ENCODE results near the gene ROBO2.

The ROBO2 gene

GRCh38 chr3:77623500-77623899 lies 583.6 kb downstream of the ROBO2 start:
- intact Hi-C loops (cut with DNase I): no loop called here
- no peak for DNase-seq

- intact Hi-C loops (cut with DNase I): no loop called here
- no peak for DNase-seq
Observed at GRCh38 chr3:77626157-77626556, 586.3 kb downstream of the ROBO2 start.

DNA sequence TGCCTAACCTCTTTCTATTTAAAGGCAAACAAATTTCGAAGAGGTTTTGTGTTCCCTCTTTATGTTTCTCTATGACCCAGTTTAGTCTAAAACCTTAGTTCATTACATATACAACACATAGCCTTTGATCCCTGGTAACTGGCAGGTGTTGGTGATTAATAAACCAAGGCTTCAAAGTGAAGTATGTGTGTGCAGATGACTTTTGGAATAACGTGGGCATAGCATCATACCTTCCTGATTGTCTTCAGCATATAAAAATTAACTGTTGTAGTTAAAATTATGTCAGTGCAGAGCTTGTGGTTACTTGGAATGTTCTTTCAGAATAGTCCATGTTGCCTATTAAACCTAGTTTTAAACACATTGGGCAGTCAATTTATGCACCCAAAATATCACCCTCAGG lies 608.3 kb downstream of the ROBO2 start:
- DNase-seq: no peak
- intact Hi-C loops (cut with DNase I): no loop called here

- no peak for DNase-seq
- intact Hi-C loops (cut with DNase I): no loop called here
Observed at GRCh38 chr3:77648664-77649063, 608.8 kb downstream of the ROBO2 start.

- intact Hi-C loops (cut with DNase I): no loop called here
Observed at GRCh38 chr3:77652624-77653023, 612.7 kb downstream of the ROBO2 start.

DNA sequence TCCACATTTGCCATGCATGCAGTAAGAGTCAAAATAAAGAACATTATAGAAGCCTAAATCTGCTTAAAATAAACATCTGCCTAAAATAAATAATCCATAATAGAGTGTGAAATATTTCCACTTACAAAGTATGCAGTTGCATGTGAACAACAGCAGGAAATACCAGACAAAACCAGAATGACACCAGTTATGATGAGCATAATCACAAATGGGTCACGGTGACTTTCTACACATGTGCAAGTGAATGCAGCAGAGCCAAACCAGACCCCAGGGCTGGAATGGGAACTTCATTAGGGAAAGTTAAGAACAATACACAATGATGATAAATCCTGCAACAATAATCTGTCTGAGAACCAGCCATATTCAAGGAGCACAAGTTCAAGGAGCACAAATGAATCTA lies 615.5 kb downstream of the ROBO2 start:
- DNase-seq: no peak
- intact Hi-C loops (cut with DNase I): no loop called here

More at GRCh38 chr3:77652624-77653023, 612.7 kb downstream of the ROBO2 start:
- DNase-seq: no peak

- intact Hi-C loops (cut with DNase I): no loop called here
- no peak for DNase-seq
Observed at GRCh38 chr3:77660718-77661117, 620.8 kb downstream of the ROBO2 start.

DNA sequence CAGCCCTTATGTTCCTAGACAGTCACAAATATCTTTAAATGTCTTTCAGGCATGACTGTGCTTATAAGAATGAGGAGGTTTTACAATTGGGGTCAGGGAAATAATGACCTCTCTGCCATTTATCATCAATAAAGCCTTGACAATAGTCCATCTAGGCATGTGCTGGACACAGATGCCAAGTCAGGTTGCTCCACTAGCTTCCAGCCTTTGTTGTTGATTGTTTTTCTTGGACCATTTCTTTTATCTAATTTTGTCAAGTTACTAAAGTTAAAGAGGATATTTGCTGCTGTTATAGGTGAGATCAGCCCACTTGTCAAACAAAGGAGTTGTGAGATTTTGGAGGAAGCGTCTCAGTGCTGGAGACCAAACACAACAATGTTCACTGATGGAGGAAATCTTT lies 628.0 kb downstream of the ROBO2 start:
- no peak for DNase-seq
- intact Hi-C loops (cut with DNase I): no loop called here

- intact Hi-C loops (cut with DNase I): no loop called here
- DNase-seq: no peak
Observed at GRCh38 chr3:77668376-77668775, 628.5 kb downstream of the ROBO2 start.

- intact Hi-C loops (cut with DNase I): no loop called here
Observed at GRCh38 chr3:77672016-77672415, 632.1 kb downstream of the ROBO2 start.

DNA sequence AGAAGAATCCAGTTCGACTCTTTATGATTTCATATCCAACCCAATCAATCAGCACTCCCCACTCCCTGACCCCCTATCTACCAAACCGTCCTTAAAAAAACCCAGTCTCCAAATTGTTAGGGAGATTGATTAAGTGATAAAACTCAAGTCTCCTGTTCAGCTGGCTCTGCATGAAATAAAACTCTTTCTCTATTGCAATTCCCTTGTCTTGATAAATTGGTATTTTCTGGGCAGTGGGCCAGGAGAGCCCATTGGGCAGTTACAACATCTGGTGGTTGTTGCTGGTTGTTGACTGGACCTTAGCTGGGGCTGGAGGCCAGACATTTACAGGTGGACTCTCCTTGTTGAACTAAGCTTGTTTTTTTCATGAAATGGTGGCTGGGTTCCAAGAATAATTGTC lies 642.3 kb downstream of the ROBO2 start:
- DNase-seq: no peak
- intact Hi-C loops (cut with DNase I): no loop called here

More at GRCh38 chr3:77672016-77672415, 632.1 kb downstream of the ROBO2 start:
- DNase-seq: no peak

GRCh38 chr3:77684115-77684514 lies 644.2 kb downstream of the ROBO2 start:
- DNase-seq: no peak

GRCh38 chr3:77685713-77686112 lies 645.8 kb downstream of the ROBO2 start:
- intact Hi-C loops (cut with DNase I): no loop called here
- no peak for DNase-seq

More at GRCh38 chr3:77684115-77684514, 644.2 kb downstream of the ROBO2 start:
- intact Hi-C loops (cut with DNase I): no loop called here

DNA sequence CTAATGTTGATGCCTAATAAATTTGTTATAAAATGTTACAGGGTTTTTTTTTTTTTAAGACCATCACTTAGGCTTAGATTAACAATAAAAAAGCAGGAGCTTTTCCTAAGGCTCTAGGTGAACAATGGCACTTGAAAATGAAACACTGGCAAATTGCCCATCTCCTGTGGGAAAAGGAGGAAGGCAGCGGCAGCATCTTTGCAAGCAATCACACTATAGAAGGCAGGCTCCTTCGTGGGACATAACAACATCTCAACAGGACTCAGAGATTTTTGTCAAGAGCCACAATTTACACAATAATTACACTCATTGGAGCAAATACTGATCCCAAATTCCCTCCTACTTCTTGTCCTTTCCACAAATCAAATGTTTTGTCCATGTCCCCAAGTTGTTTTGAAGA lies 646.7 kb downstream of the ROBO2 start:
- no peak for DNase-seq
- intact Hi-C loops (cut with DNase I): no loop called here

- intact Hi-C loops (cut with DNase I): no loop called here
Observed at GRCh38 chr3:77687545-77687944, 647.6 kb downstream of the ROBO2 start.

DNA sequence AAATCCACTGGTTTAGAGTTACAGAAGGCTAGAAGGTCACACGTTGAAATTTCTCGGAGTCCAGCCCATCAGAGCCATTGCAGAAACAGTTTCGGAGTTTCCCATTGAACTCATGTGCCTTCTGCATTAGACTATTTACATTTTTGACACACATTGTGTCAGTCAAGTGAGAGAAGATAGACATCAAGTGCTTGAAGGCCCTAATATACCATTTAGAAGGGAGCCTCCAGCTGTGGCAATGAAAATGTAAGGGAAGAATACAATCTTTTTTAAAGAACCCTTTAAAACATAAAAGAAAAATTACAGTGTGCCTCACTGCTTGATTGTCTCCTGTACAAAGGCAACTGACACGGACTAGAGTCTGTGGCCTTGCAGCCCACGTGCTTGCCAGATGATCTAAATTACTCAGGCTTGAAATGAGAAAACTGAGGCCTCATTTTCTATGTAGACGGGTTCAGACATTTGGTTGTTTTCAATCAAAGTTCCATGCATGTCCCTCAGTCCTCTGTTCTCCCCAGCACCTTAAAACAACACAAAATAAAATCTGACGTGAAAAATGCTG lies 650.5 kb downstream of the ROBO2 start:
- intact Hi-C loops (cut with DNase I): no loop called here
- no peak for DNase-seq

More at GRCh38 chr3:77687545-77687944, 647.6 kb downstream of the ROBO2 start:
- no peak for DNase-seq

GRCh38 chr3:77693147-77693546 lies 653.2 kb downstream of the ROBO2 start:
- DNase-seq: no peak
- intact Hi-C loops (cut with DNase I): no loop called here

DNA sequence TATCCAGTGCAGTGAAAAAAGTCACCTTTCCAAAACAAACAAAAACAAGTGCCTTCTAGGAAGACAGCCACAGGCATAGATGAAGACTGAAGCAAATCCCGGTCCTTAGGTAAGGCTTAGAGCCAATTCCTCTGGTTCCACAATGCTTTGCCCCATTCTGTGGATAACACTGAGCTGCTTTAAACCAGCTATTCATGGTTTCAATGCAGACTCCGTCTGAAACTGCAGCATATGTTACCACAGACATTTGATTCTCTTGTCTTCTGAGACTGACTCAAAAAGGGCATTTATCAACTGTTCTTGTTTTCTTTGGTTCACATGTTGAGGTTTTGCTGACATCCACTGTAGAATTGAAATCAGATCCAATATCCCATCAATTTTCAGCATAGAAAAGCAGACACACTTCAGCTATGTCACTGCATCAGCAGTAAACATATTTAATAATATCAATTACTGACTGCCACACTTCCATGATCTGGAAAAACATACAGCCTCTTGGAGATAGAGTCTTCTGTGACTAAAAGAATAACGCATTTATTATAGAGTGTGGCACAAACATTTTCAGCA lies 659.3 kb downstream of the ROBO2 start:
- intact Hi-C loops (cut with DNase I): no loop called here
- DNase-seq: no peak
